ENCODE results near the gene ASIC2.

- TF ChIP-seq POLR2A (IDR thresholded peaks at IDR 0.05) (no peak), CTCF (IDR thresholded peaks at IDR 0.05) (no peak)
These were observed 83.4 kb downstream of the ASIC2 start for GRCh38 chr17:33209671-33210070.
